Measurements from ENCODE around the gene SLC25A43. TPM values are rescaled to one million over a fixed set of nuclear protein-coding genes. Genes with fewer than 3 reads are reported as not detected.

Gene SLC25A43
- total and polyA plus RNA-seq, 2 experiments from 2014 or later = 8.7 to 8.9 TPM

GRCh38 chrX:119419146-119419545, 20.0 kb downstream of the SLC25A43 start (continued):
- TF ChIP-seq, protein P1, sequence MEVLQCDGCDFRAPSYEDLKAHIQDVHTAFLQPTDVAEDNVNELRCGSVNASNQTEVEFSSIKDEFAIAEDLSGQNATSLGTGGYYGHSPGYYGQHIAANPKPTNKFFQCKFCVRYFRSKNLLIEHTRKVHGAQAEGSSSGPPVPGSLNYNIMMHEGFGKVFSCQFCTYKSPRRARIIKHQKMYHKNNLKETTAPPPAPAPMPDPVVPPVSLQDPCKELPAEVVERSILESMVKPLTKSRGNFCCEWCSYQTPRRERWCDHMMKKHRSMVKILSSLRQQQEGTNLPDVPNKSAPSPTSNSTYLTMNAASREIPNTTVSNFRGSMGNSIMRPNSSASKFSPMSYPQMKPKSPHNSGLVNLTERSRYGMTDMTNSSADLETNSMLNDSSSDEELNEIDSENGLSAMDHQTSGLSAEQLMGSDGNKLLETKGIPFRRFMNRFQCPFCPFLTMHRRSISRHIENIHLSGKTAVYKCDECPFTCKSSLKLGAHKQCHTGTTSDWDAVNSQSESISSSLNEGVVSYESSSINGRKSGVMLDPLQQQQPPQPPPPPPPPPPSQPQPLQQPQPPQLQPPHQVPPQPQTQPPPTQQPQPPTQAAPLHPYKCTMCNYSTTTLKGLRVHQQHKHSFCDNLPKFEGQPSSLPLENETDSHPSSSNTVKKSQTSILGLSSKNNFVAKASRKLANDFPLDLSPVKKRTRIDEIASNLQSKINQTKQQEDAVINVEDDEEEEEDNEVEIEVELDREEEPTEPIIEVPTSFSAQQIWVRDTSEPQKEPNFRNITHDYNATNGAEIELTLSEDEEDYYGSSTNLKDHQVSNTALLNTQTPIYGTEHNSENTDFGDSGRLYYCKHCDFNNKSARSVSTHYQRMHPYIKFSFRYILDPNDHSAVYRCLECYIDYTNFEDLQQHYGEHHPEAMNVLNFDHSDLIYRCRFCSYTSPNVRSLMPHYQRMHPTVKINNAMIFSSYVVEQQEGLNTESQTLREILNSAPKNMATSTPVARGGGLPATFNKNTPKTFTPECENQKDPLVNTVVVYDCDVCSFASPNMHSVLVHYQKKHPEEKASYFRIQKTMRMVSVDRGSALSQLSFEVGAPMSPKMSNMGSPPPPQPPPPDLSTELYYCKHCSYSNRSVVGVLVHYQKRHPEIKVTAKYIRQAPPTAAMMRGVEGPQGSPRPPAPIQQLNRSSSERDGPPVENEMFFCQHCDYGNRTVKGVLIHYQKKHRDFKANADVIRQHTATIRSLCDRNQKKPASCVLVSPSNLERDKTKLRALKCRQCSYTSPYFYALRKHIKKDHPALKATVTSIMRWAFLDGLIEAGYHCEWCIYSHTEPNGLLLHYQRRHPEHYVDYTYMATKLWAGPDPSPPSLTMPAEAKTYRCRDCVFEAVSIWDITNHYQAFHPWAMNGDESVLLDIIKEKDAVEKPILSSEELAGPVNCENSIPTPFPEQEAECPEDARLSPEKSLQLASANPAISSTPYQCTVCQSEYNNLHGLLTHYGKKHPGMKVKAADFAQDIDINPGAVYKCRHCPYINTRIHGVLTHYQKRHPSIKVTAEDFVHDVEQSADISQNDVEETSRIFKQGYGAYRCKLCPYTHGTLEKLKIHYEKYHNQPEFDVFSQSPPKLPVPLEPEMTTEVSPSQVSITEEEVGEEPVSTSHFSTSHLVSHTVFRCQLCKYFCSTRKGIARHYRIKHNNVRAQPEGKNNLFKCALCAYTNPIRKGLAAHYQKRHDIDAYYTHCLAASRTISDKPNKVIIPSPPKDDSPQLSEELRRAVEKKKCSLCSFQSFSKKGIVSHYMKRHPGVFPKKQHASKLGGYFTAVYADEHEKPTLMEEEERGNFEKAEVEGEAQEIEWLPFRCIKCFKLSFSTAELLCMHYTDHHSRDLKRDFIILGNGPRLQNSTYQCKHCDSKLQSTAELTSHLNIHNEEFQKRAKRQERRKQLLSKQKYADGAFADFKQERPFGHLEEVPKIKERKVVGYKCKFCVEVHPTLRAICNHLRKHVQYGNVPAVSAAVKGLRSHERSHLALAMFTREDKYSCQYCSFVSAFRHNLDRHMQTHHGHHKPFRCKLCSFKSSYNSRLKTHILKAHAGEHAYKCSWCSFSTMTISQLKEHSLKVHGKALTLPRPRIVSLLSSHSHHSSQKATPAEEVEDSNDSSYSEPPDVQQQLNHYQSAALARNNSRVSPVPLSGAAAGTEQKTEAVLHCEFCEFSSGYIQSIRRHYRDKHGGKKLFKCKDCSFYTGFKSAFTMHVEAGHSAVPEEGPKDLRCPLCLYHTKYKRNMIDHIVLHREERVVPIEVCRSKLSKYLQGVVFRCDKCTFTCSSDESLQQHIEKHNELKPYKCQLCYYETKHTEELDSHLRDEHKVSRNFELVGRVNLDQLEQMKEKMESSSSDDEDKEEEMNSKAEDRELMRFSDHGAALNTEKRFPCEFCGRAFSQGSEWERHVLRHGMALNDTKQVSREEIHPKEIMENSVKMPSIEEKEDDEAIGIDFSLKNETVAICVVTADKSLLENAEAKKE (CRISPR knock-in tag; IDR thresholded peaks at IDR 0.05) = no peak
- TF ChIP-seq JUNB (IDR thresholded peaks at IDR 0.05; ENCODE audit: unreplicated experiment) (no peak), CREB1 (CRISPR knock-in tag; IDR thresholded peaks at IDR 0.05; ENCODE audit: low read depth) (no peak), EZH2phosphoT487 (IDR thresholded peaks at IDR 0.05; ENCODE audit: unreplicated experiment) (no peak), STAT1 (IDR thresholded peaks at IDR 0.05; ENCODE audit: unreplicated experiment) (no peak), ZNF114 (CRISPR knock-in tag; IDR thresholded peaks at IDR 0.05) (no peak), ZNF331 (CRISPR knock-in tag; IDR thresholded peaks at IDR 0.05; ENCODE audit: low read depth) (no peak), NANOG (IDR thresholded peaks at IDR 0.05; ENCODE audit: borderline replicate concordance) (no peak), POLR2AphosphoS5 (IDR thresholded peaks at IDR 0.05; ENCODE audit: low read depth) (no peak), ETS1 (IDR thresholded peaks at IDR 0.05) (no peak)
- TF ChIP-seq, protein P2, sequence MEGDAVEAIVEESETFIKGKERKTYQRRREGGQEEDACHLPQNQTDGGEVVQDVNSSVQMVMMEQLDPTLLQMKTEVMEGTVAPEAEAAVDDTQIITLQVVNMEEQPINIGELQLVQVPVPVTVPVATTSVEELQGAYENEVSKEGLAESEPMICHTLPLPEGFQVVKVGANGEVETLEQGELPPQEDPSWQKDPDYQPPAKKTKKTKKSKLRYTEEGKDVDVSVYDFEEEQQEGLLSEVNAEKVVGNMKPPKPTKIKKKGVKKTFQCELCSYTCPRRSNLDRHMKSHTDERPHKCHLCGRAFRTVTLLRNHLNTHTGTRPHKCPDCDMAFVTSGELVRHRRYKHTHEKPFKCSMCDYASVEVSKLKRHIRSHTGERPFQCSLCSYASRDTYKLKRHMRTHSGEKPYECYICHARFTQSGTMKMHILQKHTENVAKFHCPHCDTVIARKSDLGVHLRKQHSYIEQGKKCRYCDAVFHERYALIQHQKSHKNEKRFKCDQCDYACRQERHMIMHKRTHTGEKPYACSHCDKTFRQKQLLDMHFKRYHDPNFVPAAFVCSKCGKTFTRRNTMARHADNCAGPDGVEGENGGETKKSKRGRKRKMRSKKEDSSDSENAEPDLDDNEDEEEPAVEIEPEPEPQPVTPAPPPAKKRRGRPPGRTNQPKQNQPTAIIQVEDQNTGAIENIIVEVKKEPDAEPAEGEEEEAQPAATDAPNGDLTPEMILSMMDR (conservative IDR thresholded peaks at IDR 0.05; ENCODE audit: low read depth in 2 of 2) = no peak
